HepG2 (cell line): Measurements from ENCODE around the gene TUBB2B. TPM values are rescaled to one million over a fixed set of nuclear protein-coding genes. Genes with fewer than 3 reads are reported as not detected.

Source experiments
- ATAC-seq: fragments of 200-7000 bp; cut with Tn5 transposase; 3 replicates; pipeline ENCODE4 v1.9.1; 2020; ENCODE audit warnings: mild to moderate bottlenecking, moderate library complexity
- BruUV-seq: library from RNA; stranded (reverse); fragments of 400-500 nt; replicated peaks from 2 replicates; lab custom pipeline; 2021; lab: Mats Ljungman, UMichigan
- CTCF ChIA-PET: fragments of 300-600 bp; formaldehyde crosslinking; extraction: SDS; loops from one replicate; lab custom pipeline; 2021; ENCODE audit warnings: low total read pairs, inconsistent platforms, low intra/inter-chr PET ratio; lab: Yijun Ruan, JAX
- POLR2A ChIA-PET: fragments of 350-600 bp; sonication (Branson Sonifier 250); formaldehyde crosslinking; loops from one replicate; lab custom pipeline; 2020; ENCODE audit warnings: antibody characterized with exemption, inconsistent platforms; lab: Yijun Ruan, JAX
- DNase-seq: peaks from one replicate; pipeline ENCODE4 v3.0.0-alpha.2; 2015; ENCODE audit warnings: low spot score
- FAIRE-seq: peaks from 3 replicates; lab custom pipeline; 2011; peaks lifted over from hg19 to GRCh38; lab: Jason Lieb, UNC
- H2AFZ ChIP-seq: one replicate; pipeline ENCODE4 v1.6.1; 2011; ENCODE audit warnings: low read length, inconsistent platforms
- H3K27ac ChIP-seq: fragments of 300-600 bp; 3 replicates; pipeline ENCODE4 v1.8.0; 2011; ENCODE audit warnings: mixed run types, mild to moderate bottlenecking, mixed read lengths, low read length, inconsistent platforms; ENCODE audit not compliant: insufficient read depth; ENCODE audit errors: extremely low read length
- H3K27me3 ChIP-seq, 2 experiments: fragments of 200-600 bp in 1 of 2; 2 replicates in 1 of 2; 3 replicates in 1 of 2; pipeline versions ENCODE4 v1.6.0 to v1.8.0; 2011; ENCODE audit warnings: low read length in 2 of 2, mild to moderate bottlenecking in 2 of 2, moderate library complexity in 2 of 2, inconsistent platforms in 1 of 2; ENCODE audit not compliant: insufficient read depth in 2 of 2, control insufficient read depth in 1 of 2
- H3K36me3 ChIP-seq, 2 experiments: fragments of 200-600 bp in 1 of 2; replicated peaks in 1 of 2; 2 replicates in 1 of 2; 3 replicates in 1 of 2; pipeline versions ENCODE4 v1.5.1 to v1.8.0; 2011; ENCODE audit warnings: low read length in 2 of 2, inconsistent platforms in 1 of 2; ENCODE audit not compliant: insufficient read depth in 2 of 2, control insufficient read depth in 1 of 2
- H3K4me1 ChIP-seq: 2 replicates; pipeline ENCODE4 v1.5.1; 2012; ENCODE audit warnings: low read length, inconsistent platforms; ENCODE audit not compliant: insufficient read depth
- H3K4me2 ChIP-seq: 2 replicates; pipeline ENCODE4 v1.6.0; 2011; ENCODE audit warnings: low read depth, low read length, inconsistent platforms
- H3K4me3 ChIP-seq, 3 experiments: fragments of 200-600 bp in 1 of 3; sonication (generic), shearing (Covaris generic) in 1 of 3; replicated peaks in 1 of 3; 2 replicates each; pipeline ENCODE4 v1.5.1; 2011 to 2016; ENCODE audit warnings: low read length in 3 of 3, inconsistent platforms in 2 of 3, low read depth in 2 of 3, mild to moderate bottlenecking in 2 of 3, control low read depth in 1 of 3, mixed read lengths in 1 of 3; ENCODE audit not compliant: insufficient read depth in 1 of 3
- H3K79me2 ChIP-seq: one replicate; pipeline ENCODE4 v1.6.1; 2011; ENCODE audit warnings: low read length, inconsistent platforms; ENCODE audit not compliant: insufficient read depth
- H3K9ac ChIP-seq: 2 replicates; pipeline ENCODE4 v1.6.0; 2011; ENCODE audit warnings: mild to moderate bottlenecking, low read depth, low read length, inconsistent platforms; ENCODE audit not compliant: insufficient read depth
- H3K9me3 ChIP-seq: 2 replicates; pipeline ENCODE4 v1.5.1; 2012; ENCODE audit warnings: mild to moderate bottlenecking, low read length
- H4K20me1 ChIP-seq: 2 replicates; pipeline ENCODE4 v1.6.0; 2011; ENCODE audit warnings: inconsistent platforms, mild to moderate bottlenecking, low read length, moderate library complexity; ENCODE audit not compliant: insufficient read depth
- ATRX ChIP-seq: sonication (generic); formaldehyde crosslinking; IDR thresholded peaks from 2 replicates; pipeline ENCODE4 v1.4.0; 2020; ENCODE audit warnings: missing genetic modification reagents, borderline replicate concordance
- CEBPG ChIP-seq: IDR thresholded peaks from 2 replicates; pipeline ENCODE4 v1.6.1; 2016
- DPF2 ChIP-seq: sonication (generic); formaldehyde crosslinking; IDR thresholded peaks from 2 replicates; pipeline ENCODE4 v1.4.0; 2020; ENCODE audit warnings: mild to moderate bottlenecking, low read depth, missing genetic modification reagents, borderline replicate concordance
- NR1H2 ChIP-seq: sonication (generic); formaldehyde crosslinking; IDR thresholded peaks from 2 replicates; pipeline ENCODE4 v1.8.1; 2022; ENCODE audit warnings: low read depth, missing genetic modification reagents, borderline replicate concordance
- YEATS2 ChIP-seq: sonication (generic); formaldehyde crosslinking; IDR thresholded peaks from 2 replicates; pipeline ENCODE4 v1.4.0; 2020; ENCODE audit warnings: missing genetic modification reagents, borderline replicate concordance
- ZBTB8A ChIP-seq: sonication (generic); formaldehyde crosslinking; IDR thresholded peaks from 2 replicates; pipeline ENCODE4 v1.4.0; 2020; ENCODE audit warnings: mild to moderate bottlenecking, low read depth, missing genetic modification reagents, borderline replicate concordance
- ZFP36 ChIP-seq: fragments of 150-350 bp; IDR thresholded peaks from 2 replicates; pipeline ENCODE4 v1.6.1; 2018; ENCODE audit warnings: borderline replicate concordance, low read length, low read depth; ENCODE audit not compliant: partially characterized antibody
- ZNF292 ChIP-seq: sonication (generic); formaldehyde crosslinking; IDR thresholded peaks from 2 replicates; pipeline ENCODE4 v1.8.1; 2022; ENCODE audit warnings: mild to moderate bottlenecking, low read depth, missing genetic modification reagents, borderline replicate concordance
- ZNF589 ChIP-seq: sonication (generic); formaldehyde crosslinking; conservative IDR thresholded peaks from 2 replicates; pipeline ENCODE4 v1.8.0; 2022; ENCODE audit warnings: mild to moderate bottlenecking, moderate library complexity, missing genetic modification reagents
- WGBS: methylation state at CpG from one replicate; pipeline ENCODE4 v1.1.6; 2017; ENCODE audit warnings: low lambda C conversion rate; 5-methylcytosine and 5-hydroxymethylcytosine counted together
- in situ Hi-C: cut with HindIII; loops from 2 replicates; pipeline ENCODE4 v1.10.0; 2017; ENCODE audit warnings: low pct_unique_long_range_greater_than_20kb; ENCODE audit not compliant: extremely low pct_ligation_motif_present
- intact Hi-C: fragments of 100-400 bp; cut with micrococcal nuclease; formaldehyde crosslinking; loops from one replicate; pipeline ENCODE4 v1.10.0; 2022; ENCODE audit not compliant: unreplicated experiment
- polyA plus RNA-seq, 8 experiments: library from polyadenylated mRNA; depleted of rRNA in 3 of 8; stranded (reverse) in 7 of 8; unstranded in 1 of 8; fragments of >200 nt; fragmentation: Illumina TruSeq in 4 of 8; extraction: Trizol in 4 of 8; gene quantifications; 2 replicates each; pipeline versions ENCODE4 v1.2.1 to v1.2.3, GENCODE V29; 2011 to 2016; ENCODE audit warnings: low read depth in 4 of 8, missing spikeins in 1 of 8, mixed read lengths in 1 of 8; ENCODE audit not compliant: insufficient read depth in 1 of 8
- total RNA-seq, 5 experiments: library from RNA; depleted of rRNA; stranded (reverse); fragments of >200 nt; fragmentation: Illumina TruSeq; extraction: Trizol; gene quantifications; 2 replicates each; pipeline ENCODE4 v1.2.3, GENCODE V29; 2016; ENCODE audit warnings: low read depth in 1 of 5
- TF ChIP-seq, protein P1 (sequence below): sonication (generic); formaldehyde crosslinking; IDR thresholded peaks from 2 replicates; pipeline ENCODE4 v1.4.0; 2020; ENCODE audit warnings: missing genetic modification reagents
- TF ChIP-seq, protein P2 (sequence below): sonication (generic); formaldehyde crosslinking; conservative IDR thresholded peaks from 2 replicates; pipeline ENCODE4 v1.5.0; 2020; ENCODE audit warnings: missing genetic modification reagents
- TF ChIP-seq, protein P3 (sequence below): sonication (generic); formaldehyde crosslinking; IDR thresholded peaks from 2 replicates; pipeline ENCODE4 v1.4.0; 2020; ENCODE audit warnings: missing genetic modification reagents, borderline replicate concordance
- TF ChIP-seq, protein P4 (sequence below): sonication (generic); formaldehyde crosslinking; IDR thresholded peaks from 2 replicates; pipeline ENCODE4 v1.5.0; 2020; ENCODE audit warnings: missing genetic modification reagents

The TUBB2B gene
- total and polyA plus RNA-seq, 2 of the 13 experiments (the other 11 are each of a cell fraction or from before 2014, with no cell fraction given): 10.3 to 23.6 TPM

DNA sequence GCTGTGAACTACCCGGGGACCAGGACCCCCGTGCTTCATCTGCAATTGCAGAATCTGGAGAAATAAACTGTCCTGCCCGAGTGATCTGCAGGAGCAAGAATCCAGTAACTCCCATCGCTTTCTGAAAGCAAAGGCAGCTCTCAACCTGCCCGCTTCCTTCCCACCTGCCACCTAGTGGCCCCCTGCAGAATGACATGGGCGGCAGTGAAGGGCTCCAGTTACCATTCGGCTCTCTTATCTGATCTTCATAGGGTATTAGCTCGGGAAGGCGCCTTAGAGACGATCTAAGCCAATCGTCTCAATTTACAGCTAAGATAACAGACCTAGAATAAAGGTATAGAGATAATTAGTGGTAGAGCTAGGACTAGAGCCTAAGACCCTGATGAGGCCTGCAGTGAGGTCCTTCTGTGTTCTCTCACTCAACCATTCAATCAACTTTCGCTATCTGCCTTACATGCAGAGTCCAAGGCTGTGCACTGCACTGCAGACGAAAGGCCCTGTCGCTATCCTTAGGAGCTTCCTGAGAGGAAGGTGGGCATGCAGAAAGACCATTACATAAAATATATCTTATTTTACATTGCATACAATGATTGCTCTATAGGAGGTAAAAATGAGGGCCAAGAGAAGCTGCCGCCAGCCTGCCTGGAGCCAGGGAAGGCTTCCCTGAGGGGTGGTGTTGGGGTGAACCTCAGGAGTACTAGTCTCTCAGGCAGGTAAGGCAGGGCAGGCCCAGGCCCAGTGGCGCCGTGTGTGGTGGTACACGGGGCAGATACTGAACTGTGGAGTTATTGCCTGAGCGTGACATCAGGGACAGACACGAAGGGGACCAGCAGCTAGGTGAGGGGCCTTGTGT is 24.2 kb upstream of the TUBB2B start:
- BruUV-seq: no TSS peak
- in situ Hi-C loops (loop anchor here (10.0 kb wide), 1 partner anchor 257 kb away; the partner anchor contains the start of gene NQO2), intact Hi-C loops (loop anchor here (1.0 to 2.0 kb wide), 3 partner anchors 89 to 133 kb away; partner anchors contain the start of gene BPHL)
- peak; percentile 77 for DNase-seq
- H3K4me3 ChIP-seq: peak overlapping the region; percentile 6 to 57 (median 20); a peak in 4 of 6 replicates
- H4K20me1 ChIP-seq: no peaks in the 10 kb centered on the region
- ATAC-seq: peak; percentile 78
- peaks cover 1 to 50% of the 10 kb centered on the region in 2 experiments; a peak in 3 of 5 replicates for H3K27me3 ChIP-seq
- H3K79me2 ChIP-seq: no peaks in the 10 kb centered on the region
- peak overlapping the region; percentile 81 for H3K4me2 ChIP-seq
- FAIRE-seq: peak; percentile 97
- peaks cover 46% of the 10 kb centered on the region for H3K4me1 ChIP-seq
- H3K9ac ChIP-seq: no peak overlapping the region; the same call in 1 of the 2 replicates
- H3K36me3 ChIP-seq: no peaks in the 10 kb centered on the region
- WGBS: 6% methylated on average over 20 of the region's 20 CpGs
- H2AFZ ChIP-seq: no peak overlapping the region
- no peak overlapping the region for H3K27ac ChIP-seq
- ChIA-PET POLR2A (interaction anchor here (0.5 to 2.3 kb wide), 16 partner anchors 11 to 497 kb away, joined by 3 to 14 read pairs (median 4); partner anchors contain the start of genes BPHL, RIPK1, TUBB2A and WRNIP1), CTCF (interaction anchor here (1.1 to 2.5 kb wide), 4 partner anchors 9 to 480 kb away, joined by 3 to 20 read pairs (median 3); no protein-coding TSS in a partner anchor)
- H3K9me3 ChIP-seq: no peaks in the 10 kb centered on the region
- TF ChIP-seq, protein P1, sequence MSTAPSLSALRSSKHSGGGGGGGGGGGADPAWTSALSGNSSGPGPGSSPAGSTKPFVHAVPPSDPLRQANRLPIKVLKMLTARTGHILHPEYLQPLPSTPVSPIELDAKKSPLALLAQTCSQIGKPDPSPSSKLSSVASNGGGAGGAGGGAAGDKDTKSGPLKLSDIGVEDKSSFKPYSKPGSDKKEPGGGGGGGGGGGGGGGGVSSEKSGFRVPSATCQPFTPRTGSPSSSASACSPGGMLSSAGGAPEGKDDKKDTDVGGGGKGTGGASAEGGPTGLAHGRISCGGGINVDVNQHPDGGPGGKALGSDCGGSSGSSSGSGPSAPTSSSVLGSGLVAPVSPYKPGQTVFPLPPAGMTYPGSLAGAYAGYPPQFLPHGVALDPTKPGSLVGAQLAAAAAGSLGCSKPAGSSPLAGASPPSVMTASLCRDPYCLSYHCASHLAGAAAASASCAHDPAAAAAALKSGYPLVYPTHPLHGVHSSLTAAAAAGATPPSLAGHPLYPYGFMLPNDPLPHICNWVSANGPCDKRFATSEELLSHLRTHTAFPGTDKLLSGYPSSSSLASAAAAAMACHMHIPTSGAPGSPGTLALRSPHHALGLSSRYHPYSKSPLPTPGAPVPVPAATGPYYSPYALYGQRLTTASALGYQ (CRISPR knock-in tag): no peak
- no peak for TF ChIP-seq ZNF589 (CRISPR knock-in tag)
- TF ChIP-seq DPF2 (CRISPR knock-in tag): no peak
- TF ChIP-seq ZNF292 (CRISPR knock-in tag): no peak; the same call in 1 of the 2 replicates
- no peak for TF ChIP-seq ATRX
- no peak; the same call in 1 of the 2 replicates for TF ChIP-seq YEATS2
- TF ChIP-seq CEBPG (CRISPR knock-in tag): peak; percentile 31; the same call in 1 of the 2 replicates
- TF ChIP-seq NR1H2 (CRISPR knock-in tag): no peak
- TF ChIP-seq ZBTB8A (CRISPR knock-in tag): peak; percentile 3; the same call in 1 of the 2 replicates
- TF ChIP-seq, protein P2, sequence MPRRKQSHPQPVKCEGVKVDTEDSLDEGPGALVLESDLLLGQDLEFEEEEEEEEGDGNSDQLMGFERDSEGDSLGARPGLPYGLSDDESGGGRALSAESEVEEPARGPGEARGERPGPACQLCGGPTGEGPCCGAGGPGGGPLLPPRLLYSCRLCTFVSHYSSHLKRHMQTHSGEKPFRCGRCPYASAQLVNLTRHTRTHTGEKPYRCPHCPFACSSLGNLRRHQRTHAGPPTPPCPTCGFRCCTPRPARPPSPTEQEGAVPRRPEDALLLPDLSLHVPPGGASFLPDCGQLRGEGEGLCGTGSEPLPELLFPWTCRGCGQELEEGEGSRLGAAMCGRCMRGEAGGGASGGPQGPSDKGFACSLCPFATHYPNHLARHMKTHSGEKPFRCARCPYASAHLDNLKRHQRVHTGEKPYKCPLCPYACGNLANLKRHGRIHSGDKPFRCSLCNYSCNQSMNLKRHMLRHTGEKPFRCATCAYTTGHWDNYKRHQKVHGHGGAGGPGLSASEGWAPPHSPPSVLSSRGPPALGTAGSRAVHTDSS (CRISPR knock-in tag): no peak
- no peak for TF ChIP-seq ZFP36
- TF ChIP-seq, protein P3, sequence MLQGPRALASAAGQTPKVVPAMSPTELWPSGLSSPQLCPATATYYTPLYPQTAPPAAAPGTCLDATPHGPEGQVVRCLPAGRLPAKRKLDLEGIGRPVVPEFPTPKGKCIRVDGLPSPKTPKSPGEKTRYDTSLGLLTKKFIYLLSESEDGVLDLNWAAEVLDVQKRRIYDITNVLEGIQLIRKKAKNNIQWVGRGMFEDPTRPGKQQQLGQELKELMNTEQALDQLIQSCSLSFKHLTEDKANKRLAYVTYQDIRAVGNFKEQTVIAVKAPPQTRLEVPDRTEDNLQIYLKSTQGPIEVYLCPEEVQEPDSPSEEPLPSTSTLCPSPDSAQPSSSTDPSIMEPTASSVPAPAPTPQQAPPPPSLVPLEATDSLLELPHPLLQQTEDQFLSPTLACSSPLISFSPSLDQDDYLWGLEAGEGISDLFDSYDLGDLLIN: no peak
- TF ChIP-seq, protein P4, sequence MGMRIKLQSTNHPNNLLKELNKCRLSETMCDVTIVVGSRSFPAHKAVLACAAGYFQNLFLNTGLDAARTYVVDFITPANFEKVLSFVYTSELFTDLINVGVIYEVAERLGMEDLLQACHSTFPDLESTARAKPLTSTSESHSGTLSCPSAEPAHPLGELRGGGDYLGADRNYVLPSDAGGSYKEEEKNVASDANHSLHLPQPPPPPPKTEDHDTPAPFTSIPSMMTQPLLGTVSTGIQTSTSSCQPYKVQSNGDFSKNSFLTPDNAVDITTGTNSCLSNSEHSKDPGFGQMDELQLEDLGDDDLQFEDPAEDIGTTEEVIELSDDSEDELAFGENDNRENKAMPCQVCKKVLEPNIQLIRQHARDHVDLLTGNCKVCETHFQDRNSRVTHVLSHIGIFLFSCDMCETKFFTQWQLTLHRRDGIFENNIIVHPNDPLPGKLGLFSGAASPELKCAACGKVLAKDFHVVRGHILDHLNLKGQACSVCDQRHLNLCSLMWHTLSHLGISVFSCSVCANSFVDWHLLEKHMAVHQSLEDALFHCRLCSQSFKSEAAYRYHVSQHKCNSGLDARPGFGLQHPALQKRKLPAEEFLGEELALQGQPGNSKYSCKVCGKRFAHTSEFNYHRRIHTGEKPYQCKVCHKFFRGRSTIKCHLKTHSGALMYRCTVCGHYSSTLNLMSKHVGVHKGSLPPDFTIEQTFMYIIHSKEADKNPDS (CRISPR knock-in tag): peak; percentile 35; the same call in 1 of the 2 replicates
